Central memory CD4-positive, alpha-beta T cell (primary cell): ENCODE measurements around the gene NUMB.
"Not testable (repeated sequence)": the region's sequence is repeated elsewhere in the genome, so short reads cannot be mapped to it uniquely, and the experiment has no call there.

ENCODE experiments used
- DNase-seq: peaks from one replicate; pipeline ENCODE4 v3.0.0; 2022

The NUMB gene

GRCh38 chr14:73344319-73344718, 114.0 kb downstream of the NUMB start:
- DNase-seq = no peak

DNA sequence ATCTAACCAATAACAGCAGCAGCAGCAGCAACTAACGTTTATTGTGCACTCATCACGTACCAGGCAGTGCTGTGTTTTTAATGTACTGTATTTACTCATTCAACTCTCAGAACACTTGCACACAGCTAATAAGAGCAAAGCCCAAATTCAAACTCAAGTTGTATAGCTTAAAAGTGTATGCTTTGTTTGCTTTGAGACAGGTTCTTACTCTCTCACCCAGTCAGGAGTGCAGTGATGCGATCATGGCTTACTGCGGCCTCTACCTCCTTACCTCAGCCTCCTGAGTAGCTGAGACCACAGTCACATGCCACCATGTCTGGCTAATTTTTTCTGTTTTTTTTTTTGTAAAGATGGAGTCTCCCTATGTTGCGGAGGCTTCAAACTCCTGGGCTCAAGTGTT, 115.7 kb downstream of the NUMB start:
- DNase-seq = no peak

- no peak for DNase-seq
Observed at GRCh38 chr14:73339846-73340595, 118.3 kb downstream of the NUMB start.

GRCh38 chr14:73339206-73339605, 119.1 kb downstream of the NUMB start:
- DNase-seq = no peak

GRCh38 chr14:73338551-73338950, 119.8 kb downstream of the NUMB start:
- no peak for DNase-seq

DNA sequence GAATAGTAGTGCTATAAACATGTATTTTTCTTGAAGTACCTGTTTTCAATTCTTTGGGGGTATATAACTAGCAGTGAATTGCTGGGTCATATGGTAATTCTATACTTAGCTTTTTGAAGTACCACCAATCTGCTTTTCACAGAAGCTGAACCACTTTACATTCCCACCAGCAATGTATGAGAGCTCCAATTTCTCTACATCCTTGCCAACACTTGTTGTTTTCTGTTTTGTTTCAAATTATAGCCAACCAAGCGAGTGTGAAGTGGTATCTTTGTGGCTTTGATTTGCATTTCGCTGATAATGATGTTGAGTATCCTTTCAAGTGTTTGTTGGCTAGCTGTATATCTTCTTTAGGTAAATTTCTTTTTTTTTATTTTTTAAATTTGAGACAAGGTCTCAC, 125.3 kb downstream of the NUMB start:
- DNase-seq = no peak

DNA sequence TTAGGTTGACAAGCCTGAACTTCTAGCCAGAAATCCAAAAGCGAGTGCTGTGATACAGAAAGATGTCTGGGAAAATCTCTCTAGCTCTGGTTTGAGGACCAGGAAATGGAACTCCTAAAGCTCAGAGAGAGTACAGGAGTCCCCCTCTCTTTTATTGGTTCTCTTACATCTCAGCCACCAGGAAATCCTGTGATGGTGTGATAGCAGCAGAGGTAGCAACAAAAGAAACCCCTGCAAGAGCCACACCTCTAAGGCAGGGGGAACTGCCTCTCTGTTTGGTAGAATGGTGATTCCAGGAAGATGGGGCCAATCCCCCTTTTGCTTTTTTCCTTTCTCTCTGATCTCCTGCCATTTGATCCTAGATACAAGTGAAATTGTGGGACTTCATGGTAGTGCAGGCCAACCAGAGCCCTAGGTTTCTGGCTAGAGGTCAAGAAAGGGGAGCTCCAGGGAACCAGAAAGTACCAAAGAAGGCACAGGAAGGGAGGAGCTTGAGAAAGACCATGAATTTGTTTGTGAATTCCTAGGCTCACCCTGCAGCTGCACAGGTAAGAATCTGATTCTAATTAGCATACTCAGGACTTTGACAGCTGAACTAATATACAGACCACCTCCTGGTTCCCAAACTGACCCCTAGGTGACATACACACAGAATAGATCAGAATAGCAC, 132.6 kb downstream of the NUMB start:
- peak; percentile 24 for DNase-seq

GRCh38 chr14:73325063-73325462, 133.3 kb downstream of the NUMB start:
- DNase-seq = no peak

GRCh38 chr14:73324533-73324932, 133.8 kb downstream of the NUMB start:
- no peak for DNase-seq

GRCh38 chr14:73323896-73324399, 134.4 kb downstream of the NUMB start:
- no peak for DNase-seq

- DNase-seq = no peak
Observed at GRCh38 chr14:73313151-73313550, 145.2 kb downstream of the NUMB start.

DNA sequence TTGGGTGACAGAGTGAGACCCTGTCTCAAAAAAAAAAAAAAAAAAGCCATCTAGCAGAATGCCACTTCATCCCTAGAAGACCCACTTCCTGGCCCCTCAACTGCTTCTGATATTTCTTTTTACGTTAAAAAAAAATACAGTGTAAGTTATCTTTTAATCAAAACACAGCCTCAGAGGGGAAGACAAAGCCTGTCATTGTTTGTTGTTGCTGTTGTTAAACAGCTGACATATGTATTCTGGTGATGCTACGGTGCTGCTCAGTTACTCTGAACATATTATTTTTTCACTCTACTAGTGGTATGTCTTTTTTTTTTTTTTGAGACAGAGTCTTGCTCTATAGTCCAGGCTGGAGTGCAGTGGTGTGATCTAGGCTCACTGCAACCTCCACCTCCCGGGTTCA, 145.7 kb downstream of the NUMB start:
- no peak for DNase-seq

GRCh38 chr14:73311708-73312030, 146.7 kb downstream of the NUMB start:
- no peak for DNase-seq

DNA sequence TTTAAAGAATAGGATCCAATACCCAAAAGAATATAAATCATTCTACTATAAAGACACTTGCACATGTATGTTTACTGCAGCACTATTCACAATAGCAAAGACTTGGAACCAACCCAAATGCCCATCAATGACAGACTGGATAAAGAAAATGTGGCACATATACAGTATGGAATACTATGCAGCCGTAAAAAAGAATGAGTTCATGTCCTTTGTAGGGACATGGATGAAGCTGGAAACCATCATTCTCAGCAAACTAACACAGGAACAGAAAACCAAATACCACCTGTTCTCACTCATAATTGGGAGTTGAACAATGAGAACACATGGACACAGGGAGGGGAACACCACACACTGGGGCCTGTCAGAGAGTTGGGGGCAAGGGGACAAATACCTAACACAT, 149.1 kb downstream of the NUMB start:
- not testable (repeated sequence) for DNase-seq

DNA sequence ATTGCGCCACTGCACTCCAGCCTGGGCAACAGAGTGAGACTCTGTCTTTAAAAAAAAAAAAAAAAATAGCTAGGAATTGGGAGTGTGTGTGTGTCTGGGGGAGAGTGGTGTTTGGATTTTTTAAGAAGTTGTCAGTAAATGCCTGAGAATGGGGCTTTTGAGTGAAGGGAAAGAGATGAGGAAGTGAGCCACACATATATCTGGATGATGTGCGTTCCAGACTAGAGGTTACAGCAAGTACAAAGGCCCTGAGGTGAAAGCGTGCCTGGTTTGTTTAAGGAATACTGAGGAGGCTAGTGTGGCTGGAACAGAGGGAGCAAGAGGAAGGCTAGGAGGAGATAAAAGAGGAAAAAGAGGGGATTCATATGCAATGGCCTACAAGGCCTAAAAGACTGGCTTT, 151.1 kb downstream of the NUMB start:
- DNase-seq = no peak

- DNase-seq = no peak
Observed at GRCh38 chr14:73305499-73305898, 152.8 kb downstream of the NUMB start.

DNA sequence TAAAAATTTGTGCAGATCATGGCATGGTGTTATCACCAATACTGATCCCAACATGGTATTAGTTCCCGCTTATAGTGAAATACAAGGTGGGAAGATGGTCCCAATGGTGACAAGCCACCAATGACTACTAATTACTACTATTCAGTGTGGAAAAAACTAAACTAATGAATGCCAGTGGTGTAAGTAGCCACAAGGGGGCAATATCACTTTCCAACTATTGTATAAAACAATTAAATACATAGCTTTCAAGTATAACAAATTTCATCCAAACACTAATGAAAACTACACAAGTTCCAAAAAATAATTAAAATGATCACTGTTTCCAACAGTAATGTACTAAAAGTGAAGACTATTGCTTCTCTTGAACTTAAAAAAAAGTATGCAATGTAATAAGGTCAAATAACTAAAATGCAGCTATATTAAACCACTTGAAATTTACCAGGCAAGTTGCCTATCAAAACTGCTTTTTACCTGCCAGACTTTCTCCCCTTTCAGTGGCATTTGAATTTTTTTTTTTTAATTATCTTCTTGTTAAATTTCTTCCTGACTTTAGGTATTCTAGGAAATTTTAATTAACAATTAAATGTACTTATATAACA, 163.0 kb downstream of the NUMB start:
- DNase-seq = peak; percentile 12

DNA sequence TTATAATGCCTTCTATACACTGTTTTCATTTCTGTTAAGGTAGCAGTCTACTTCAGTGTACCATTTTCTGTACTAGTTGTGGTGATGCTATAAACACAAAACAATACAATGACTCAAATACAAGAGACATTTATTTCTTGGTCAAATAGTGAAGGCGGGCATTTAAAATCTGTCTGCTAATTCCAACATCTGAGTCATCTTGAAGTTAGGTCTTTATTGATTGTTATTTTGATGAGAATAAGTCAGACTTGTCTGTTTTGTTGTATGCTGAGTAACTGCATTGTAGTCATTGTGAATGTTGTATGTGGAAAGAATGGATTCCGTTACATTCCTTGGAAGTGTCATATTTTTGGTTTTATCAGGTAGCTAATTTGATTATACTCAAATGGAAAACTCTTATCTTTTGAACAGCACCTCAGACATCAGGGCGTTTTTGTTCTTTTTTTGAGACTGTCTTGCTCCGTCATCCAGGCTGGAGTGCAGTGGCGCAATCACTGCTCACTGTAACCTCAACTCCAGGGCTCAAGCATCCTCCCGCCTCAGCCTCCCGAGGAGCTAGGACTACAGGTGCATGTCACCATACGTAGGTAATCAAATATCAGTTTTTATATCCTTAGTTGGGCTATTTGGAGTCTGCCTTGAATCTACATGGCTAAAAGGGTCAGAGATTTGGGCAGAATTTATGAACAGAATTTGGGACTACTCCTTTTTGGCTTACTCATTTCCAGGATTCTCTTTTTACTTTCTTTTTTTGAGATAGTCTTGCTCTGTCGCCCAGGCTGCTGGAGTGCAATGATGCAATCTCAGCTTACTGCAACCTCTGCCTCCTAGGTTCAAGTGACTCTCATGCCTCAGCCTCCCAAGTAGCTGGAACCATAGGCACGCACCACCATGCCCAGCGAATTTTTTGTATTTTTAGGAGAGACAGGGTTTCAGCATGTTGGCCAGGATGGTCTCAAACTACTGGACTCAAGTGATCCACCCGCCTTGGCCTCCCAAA, 164.3 kb downstream of the NUMB start:
- no peak for DNase-seq

GRCh38 chr14:73290279-73290678, 168.1 kb downstream of the NUMB start:
- no peak for DNase-seq

DNA sequence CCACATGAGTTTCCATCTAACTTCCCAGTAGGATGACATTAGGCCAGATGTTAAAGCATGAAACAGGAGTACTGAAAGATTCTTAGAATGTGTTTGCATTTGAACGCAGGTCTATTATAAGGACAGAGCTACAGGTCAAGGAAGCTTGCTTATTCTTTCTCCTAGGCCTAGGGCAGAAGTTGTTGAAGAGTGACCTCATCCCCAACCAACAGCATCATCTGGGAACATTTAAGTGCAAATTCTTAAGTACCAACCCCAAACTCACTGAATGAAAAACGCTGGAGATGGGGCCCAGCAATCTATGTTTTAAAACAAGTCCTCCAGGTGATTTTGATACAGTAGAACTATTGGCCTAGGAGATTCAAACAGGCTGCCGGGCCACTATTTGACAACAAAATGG, 168.6 kb downstream of the NUMB start:
- no peak for DNase-seq

GRCh38 chr14:73289308-73289707, 169.0 kb downstream of the NUMB start:
- DNase-seq = no peak

GRCh38 chr14:73287071-73287470, 171.3 kb downstream of the NUMB start:
- no peak for DNase-seq

- DNase-seq = no peak
Observed at GRCh38 chr14:73286598-73286997, 171.7 kb downstream of the NUMB start.
